Measurements from ENCODE around the gene LARP1.

The LARP1 gene

DNA sequence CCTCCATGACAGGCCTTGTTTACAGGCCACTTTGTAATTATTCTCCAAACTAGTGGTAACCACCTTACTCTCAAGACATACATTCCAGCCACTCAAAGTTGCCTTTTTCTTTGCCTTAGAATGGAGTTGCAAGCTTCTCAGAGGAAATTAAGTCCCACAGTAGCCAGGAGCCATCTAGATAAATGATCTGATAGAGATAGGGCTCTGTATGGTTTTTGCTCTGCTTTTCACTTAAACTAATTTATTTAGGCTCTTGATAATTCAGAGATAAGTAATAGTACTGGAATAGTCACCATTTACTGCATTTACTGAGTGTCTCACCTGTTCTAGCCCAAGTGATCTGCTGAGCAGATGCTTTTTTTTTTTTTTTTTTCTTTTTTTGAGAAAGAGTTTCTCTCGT, 7.5 kb downstream of the LARP1 start:
- no peak for DNase-seq

DNA sequence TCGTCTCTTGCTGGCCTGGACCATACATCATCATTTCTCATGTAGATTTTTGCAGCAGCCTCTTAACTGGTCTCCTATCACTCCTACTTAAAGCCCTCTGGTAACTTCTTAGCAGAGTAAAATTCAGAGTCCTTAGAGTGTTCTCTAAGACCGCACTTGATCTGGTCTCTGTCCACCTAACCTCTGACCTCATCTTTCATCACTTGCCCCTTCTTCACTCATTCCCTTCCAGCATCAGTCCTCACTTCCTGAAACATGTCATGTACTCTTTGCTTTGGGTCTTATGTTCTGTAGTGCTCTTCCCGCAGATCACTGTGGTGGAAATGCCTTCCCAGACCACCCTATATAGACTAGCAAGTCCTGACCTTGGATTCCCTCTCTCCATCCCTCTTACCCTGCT, 9.8 kb downstream of the LARP1 start:
- DNase-seq, result no peak

DNA sequence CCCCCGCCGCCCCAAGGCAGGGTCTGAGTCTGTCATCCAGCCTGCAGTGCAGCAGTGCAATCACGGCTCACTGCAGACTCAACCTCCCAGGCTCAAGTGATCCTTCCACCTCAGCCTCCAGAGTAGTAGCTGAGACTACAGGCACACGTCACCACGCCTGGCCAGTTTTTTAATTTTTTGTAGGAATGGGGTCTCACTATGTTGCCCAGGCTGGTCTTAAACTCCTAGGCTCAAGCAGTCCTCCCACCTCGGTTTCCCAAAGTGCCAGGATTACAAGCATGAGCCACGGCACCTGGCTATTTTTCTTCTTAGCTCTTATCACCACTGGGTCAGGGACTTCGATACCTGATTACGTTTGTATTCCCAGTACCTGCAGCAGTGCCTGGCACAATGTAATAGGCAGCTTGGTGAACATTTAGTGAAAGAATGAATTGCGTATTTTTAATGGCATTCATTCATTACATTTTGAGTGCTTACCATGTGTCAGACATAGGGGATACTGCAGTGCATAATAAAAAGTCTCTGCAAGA, 10.3 kb downstream of the LARP1 start:
- DNase-seq, result no peak

DNA sequence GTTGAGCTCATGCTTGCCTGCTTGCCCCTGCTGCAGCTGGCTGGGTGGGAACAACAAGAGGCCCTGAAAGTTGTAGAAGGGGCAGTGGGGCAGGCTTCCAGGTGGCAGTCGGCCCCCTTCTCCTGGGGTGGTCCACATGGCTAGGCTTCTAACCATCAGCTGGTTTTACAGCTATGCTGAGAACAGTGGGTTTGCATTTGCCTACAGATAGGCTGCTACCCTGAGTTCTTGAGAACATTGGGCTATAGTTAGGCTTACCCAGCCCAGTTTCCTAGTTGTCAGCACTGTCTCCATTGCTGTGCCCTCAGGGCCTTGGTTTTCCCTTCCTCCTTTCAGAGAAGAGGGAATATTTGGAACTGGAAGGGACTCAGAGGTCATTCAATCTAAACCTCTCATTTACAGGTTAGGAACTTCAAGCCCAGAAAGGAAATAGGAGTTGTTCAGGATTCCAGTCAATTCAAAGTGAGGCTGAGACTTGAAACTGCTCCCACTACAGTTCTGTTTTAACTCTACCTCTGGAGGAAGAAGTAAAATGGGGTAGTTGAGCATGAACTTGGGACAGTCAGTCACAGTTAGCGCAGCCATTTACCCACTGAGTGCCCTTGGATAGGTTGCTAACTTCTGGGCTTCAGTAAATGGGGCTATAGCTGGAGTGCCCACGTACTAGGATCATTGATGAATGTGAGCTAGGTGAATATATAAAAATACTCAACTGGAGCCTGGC, 11.5 kb downstream of the LARP1 start:
- DNase-seq, result peak; percentile 20

DNA sequence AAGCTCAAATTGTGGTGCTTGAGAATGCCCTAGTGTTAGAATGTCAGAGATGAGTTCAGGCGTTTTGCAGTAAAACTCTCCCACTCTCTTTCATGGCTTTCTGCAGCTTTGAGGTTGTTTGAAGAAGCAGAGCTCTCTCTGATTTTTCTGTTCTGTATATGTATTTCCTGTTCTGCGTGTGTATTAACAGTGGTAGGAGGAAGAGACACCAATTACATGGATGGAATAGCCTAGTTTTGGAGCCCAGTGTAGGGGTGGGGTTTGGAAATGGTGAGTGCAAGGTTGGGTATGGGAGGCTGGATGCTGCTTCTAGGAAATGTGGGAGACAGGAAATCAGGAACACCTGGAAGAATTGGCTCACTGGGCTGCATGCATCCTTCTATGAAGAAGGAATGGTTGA, 12.4 kb downstream of the LARP1 start:
- DNase-seq, result no peak

DNA sequence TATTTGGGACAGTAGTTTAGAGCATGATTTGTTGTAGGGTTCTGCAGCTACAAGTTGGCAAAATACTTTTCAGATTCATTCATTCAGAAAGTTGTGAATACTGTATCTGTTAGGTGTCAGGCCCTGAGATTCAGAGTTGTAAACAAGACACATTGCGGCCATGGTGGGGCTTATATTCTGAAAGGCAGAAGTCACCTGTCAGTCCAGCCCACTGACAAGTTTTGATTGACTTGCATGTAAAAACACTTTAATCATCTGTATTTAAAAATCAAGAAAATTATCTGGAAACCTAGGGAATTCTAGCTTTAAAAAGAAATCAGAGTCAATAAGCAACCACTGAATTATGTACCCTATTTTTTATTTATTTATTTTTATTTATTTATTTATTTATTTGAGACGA, 13.0 kb downstream of the LARP1 start:
- no peak for DNase-seq

DNA sequence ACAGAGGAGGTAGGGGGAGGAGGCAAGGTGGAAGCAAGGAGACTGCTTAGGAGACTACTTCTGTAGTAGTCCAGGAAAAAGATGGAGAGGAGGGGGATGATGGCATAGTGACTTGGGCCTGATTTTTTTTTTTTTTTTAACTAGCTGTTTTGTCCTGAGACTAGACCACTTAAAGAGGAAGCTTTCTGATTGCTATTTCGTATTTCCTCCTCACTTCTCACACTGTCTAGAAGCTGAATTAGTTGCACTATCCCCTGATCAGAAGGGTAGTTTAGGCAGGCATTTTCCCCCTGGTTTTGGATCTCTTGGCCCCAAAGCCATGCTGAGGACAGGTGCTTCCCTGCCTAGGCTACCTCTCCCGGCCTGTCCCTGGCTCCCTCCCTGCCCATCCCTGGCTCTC, 14.9 kb downstream of the LARP1 start:
- peak; percentile 31 for DNase-seq

DNA sequence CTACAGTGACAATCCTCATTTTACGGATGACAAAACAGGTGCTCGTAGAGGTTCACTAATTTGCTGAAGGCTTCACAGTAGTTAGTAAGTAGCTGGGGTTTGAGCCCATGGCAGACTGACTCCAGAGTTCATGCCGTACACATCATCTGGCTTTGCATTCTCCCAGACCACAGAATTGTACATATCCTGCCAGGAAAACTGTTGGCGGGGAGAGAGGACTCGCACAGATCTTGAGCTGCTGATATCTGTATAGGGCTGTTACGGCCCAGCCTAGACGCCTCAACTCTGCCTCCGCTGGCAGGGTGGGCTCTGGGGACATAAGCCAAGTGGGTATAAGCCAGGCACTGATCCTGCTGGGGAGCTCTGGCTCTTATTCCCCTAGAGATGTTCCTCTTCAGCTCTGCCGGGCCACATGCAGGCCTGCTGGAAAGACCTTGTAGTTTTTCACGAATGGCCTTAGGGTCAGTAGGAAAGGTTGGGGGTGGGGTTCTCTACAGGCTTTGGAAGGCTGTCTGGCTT, 16.3 kb downstream of the LARP1 start:
- no peak for DNase-seq

DNA sequence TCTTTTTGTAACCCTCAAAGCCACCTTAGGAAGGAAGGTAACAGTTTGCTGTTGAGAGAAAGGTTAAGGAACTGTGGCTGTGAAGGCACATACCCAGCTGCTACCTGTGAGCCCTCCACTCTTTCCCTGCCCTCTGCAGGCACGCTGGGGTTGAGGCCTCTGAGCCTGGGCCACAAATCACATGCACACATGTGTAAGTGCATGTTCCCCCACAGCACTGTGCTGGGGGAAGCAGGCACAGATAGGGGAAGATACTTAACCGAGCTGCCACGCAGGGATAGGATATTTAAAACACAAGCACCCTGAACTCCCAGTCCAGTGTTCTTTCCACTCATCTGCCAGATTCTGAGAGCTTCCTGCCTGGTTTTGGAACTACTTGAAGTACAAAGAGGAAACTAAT, 18.1 kb downstream of the LARP1 start:
- no peak for DNase-seq

DNA sequence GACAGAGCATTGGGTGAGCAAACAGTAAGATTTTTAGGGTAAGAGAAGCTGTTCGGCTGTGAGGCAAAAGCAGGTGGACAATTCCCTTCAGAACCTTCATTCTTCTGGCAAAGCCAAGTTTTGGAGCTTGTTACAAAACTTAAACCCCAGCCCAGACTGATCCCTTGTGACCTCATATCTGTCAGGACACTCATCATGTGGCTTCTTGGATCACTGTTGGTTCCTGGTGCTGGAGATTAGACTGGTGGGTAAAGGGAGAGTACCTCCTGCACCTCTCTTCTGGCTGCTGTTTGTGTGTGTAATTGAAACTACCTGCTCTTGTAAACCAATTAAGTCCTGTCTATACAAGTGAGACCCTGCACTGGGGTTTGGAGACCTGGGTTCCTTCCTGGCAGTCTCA, 21.0 kb downstream of the LARP1 start:
- peak; percentile 21 for DNase-seq

DNA sequence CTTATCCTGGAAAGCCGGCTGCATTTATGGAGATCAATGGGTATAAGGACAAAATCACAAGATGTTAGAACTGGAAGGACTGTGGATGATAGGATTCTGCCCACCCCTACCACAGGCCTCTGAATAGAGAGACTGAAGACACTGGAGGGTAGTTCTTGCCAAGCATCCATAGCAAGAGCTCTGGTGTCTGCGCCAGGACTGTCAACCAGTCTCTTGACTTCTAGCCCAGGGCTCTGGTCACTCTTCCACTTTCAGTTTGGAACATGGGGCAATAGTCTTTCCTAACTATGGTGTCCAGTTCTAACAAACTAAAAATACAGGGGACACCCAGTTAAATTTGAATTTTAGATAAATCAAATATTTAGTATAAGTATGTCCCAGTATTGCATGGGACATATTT, 23.4 kb downstream of the LARP1 start:
- DNase-seq, result peak; percentile 30

DNA sequence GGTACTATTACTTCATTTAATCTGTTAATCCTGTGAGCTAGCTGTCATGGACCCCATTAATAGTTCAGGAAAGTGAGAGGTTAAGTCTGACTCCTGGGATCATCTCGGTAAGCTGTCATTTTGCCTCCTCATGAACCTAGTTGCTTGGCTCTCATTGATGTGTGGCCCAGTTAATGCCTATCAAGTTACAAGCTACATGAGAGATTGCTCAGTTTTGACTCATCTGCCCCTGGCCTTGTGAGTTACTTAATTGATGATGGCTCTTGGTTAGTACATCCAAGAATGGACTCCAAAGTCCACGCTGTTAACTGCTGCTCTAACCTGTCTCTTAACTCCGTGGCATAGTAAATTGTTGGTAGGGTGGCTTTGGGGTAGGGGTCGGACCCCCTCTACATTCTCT, 23.9 kb downstream of the LARP1 start:
- DNase-seq, result peak; percentile 36

DNA sequence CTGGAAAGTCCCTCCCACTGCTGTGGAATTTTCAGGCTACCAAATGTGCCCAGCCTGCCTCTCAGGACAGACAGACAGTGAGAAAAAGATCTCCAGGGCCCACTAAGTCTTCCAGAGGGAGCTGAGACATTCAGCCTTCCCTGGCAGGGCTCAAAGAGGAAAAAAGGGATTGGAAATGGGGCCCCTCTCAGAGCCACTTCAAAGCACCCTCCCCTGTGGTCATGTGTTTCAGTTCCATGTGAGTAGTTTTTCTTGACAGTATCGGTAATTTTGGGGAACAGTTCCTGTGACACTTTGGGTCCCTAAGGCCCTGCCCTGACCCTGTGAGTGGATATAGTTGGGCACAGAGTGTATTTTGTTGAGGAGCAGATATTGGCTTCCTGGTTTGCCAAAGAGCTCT, 25.0 kb downstream of the LARP1 start:
- no peak for DNase-seq

DNA sequence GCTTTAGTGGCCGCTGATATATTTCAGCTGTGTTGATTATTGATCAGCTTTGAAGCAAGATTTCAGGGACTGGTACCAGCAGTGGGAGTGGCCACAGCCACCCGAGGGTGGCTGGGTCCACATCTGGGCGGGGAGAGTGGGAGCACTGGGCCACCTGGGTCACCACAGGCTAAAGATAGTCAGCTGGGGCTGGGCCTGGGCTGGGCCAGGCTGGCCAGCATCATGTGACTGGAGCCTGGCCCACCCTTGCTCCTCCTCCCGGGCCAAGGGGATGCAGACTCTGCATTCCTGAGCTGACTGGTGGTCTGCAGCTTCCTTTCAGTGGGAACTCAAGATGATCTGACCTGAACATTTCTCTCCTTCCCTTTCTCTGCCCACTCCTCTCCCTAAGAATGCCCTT, 27.1 kb downstream of the LARP1 start:
- DNase-seq, result no peak

DNA sequence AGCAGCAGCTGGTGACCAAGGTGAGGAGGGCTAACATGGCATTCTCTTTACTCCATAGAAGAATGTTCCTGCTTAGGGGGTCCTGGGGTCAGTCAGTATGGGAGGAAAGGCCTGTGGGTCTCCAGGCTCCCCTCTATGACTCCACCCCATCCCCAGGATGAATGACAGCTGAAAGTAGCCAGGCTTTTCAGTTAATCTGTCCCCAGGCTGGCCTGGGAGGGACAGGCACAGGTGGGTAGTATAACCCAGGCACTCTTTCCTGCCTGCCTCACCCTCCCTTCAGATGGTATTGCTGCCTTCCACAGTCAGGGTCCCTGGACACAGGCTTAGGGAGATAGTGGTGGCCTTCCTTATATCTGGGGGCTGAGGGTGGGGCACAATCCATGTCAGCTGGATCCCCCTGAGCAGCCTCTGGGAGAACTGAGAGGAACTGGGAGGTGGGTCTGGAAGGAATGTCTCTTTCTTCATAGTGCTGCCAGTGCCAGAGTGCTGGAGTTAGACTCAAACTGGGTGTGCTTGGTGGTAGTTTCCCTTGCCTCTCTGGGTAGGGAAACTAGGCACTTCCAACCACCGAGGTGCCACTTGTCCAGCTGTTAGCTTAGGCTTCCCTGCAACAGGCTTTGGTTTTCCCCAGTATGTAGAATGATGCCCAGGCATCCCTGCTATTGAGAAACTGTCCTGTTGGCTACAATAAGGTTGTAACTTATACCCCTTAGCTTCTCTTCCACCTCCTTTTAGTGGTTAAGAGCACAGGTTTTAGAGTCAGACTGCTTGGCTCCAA, 27.8 kb downstream of the LARP1 start:
- DNase-seq, result no peak

DNA sequence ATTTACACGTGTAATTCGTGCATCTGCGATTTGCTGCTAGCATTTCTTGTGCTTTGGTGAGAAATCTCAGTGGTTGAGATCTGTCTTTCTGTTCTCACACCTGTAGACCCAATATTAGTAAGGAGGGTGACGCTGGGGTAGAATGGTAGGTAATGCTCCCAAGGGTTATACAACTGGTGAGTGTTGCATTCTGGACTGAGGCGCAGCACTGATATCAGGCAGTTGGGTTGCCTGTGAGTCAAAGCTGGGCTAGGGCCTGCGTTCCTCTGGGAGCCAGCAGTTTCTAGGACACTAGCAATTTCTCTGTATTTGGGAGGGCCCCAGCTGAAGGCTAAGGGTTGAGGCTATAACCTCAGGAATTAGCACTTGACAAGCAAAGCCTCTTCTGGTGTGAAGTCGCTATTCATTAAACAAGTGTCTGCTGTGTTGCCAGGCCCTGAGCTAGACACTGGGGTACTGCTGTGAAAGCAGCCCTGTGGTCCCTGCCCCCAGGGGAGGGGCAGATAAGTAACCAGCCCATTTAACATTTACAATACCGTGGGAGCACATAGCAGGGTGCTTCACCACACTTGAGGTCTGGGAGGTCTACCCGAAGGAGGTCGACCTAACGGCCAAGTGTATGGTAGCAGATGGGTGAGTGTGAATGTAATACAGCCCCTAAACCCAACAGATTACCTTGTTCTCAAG, 28.7 kb downstream of the LARP1 start:
- no peak for DNase-seq

DNA sequence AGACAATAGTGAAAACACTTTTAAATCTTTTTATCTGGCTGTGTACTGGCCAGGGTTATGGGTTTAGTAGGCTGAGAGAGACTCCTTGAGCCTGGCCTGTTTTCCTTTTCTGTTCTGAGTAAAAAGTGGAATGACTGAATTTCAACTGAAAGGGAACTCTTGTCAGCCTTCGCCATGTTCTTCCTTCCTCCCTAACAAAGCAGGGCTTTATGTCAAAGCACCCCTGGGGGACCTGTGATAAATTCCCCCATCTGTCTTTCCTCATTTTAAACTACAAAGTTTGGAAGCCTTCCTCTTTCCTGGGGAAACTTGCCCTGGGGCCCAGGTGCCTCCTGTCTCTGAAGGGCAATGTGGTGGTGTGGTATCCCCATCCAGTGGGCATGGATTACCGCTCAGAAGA, 29.7 kb downstream of the LARP1 start:
- DNase-seq, result no peak

DNA sequence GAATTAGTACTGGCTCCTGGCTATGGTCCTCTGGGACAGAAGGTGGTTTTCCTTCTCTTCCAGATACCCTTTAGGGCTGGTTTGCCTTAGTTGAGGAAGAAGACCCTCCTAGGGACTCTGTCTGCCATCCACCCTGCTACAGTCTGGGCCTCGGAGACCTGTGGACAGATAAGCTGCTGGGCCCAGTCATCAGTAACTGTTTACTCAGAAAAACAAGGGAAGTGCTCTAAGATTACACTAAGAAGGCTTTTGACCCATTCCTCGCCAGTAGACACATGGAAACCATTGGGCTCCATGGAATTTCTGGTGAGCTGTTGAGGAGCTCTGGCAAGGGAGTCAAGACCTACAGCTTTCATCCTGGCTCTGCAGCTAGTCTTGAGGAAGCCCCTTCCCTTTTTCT, 31.2 kb downstream of the LARP1 start:
- DNase-seq, result no peak

DNA sequence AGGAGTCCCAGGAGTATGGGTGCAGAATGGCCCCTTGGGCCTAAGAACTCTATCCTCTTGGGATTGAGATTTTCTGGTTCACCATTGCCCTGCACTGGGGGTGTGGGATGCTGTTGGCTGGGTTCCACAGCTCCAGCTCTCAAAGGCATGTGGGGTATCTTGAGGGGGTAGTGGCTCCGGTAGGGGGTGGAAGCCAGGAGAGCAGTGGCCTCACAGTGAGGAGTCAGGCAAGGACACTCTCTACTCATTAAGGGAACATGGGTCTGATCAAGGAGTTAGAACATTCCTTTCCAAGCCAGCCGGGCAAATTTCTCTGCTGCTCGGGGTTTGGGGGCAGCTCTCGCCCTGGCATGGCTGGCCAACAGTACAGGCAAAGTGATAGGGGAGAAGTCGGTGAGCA, 33.0 kb downstream of the LARP1 start:
- DNase-seq, result no peak

DNA sequence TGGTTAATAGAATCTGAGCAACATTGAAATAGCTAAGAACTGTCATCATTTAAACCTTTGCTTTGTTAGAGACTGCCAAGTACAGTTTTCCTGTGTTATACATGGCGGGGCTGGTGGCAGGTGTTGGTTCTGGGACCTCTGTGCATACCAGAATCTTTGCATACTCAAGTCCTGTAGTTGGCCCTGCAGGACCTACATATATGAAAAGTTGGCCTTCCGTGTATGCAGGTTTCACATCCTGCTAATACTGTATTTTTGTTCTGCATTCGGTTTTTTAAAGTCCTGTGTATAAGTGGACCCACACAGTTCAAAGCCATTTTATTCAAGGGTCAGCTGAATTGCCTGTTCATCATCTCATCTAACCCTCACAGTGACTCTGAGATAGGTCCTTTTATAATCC, 36.4 kb downstream of the LARP1 start:
- no peak for DNase-seq

DNA sequence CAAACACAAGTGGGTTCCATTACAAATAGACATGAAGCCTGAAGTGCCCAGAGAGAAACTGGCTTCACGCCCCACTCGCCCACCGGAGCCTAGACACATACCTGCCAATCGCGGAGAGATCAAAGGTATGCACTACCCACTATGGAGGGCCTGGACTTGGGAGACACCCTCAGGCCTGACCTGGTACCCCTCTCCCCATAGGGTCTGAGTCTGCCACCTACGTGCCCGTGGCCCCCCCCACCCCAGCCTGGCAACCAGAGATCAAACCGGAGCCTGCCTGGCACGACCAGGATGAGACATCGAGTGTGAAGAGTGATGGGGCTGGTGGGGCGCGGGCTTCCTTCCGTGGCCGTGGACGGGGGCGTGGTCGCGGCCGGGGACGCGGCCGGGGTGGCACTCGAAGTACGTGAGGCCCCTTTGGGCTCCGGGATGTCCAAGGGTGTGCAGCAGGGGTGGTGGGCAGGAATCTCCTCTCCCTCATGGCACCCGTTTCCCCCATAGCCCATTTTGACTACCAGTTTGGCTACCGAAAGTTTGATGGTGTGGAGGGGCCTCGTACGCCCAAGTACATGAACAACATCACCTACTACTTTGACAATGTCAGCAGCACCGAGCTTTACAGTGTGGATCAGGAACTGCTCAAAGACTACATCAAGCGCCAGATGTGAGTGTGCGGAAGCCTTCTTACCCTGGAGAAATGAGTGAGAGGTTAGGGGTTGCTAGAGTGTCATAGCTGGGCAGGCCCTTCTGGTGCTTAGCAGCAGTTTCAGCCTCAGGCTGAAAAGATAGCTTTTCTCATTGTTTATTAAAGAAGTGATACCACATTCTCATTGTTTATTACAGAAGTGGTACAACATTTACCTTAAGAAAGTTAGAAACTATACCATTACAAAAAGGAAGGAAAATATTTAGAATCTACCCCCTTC, 38.7 kb downstream of the LARP1 start:
- no peak for DNase-seq

DNA sequence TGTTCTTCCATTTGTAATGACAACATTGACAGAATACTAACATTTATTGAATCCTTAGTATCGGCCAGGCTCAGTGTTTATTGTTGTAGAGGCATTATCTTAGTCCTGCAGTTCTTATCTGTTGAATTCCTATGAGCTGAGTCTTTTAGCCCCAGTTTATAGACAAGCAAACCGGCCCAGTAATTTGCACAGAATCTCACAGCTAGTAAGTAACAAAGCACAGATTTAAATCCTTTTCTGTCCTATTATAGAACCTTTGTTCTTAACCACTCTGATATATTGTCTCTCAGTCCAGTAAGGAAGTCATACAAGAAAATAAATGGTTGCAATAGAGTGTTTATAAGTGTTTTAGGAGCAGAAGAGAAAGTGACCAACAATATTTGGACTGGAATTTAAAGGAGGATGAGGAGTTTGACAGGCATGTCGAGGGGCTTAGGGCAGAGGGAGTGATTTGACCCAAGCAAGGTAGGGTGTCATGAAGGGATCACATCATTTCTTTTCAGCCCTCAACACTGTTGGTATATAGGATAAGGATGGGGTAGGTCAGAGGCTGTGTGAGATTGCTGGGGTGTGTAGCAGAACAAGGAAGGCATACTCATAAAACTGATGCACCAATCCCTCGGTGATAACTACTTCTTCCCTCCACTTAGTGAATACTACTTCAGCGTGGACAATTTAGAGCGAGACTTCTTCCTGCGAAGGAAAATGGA, 39.5 kb downstream of the LARP1 start:
- DNase-seq, result no peak

Data from inflammatory macrophage treated with lipopolysaccharide for 4 hours (primary cell).